Skin of body (tissue), 2 donors: ENCODE data around the gene IAPP. TPM values are rescaled to one million over a fixed set of nuclear protein-coding genes. Genes with fewer than 3 reads are reported as not detected.
"Not testable (repeated sequence)": the region's sequence is repeated elsewhere in the genome, so short reads cannot be mapped to it uniquely, and the experiment has no call there.

ENCODE experiments used
- DNase-seq: peaks from one replicate; lab custom pipeline; 2025; lab: John Stamatoyannopoulos, UW
- total RNA-seq: library from RNA; depleted of rRNA; stranded (reverse); fragments of >200 nt; gene quantifications from one replicate; pipeline ENCODE4 v1.2.3, GENCODE V29; 2014

IAPP gene
- total RNA-seq, 1 donor from 2014 or later: not detected

- no peak for DNase-seq
Measured at GRCh38 chr12:21379218-21379617, 6.5 kb downstream of the IAPP start.

- DNase-seq: not testable (repeated sequence)
Measured at GRCh38 chr12:21381320-21381719, 8.6 kb downstream of the IAPP start.

- no peak for DNase-seq
Measured at GRCh38 chr12:21384261-21384660, 11.6 kb downstream of the IAPP start.

- no peak for DNase-seq
Measured at GRCh38 chr12:21387174-21387573, 14.5 kb downstream of the IAPP start.

- no peak for DNase-seq
Measured at GRCh38 chr12:21392384-21392783, 19.7 kb downstream of the IAPP start.

GRCh38 chr12:21394828-21395626 lies 22.3 kb downstream of the IAPP start:
- DNase-seq: not testable (repeated sequence)

GRCh38 chr12:21413369-21414277 lies 40.9 kb downstream of the IAPP start:
- no peak for DNase-seq

GRCh38 chr12:21416511-21417121 lies 43.9 kb downstream of the IAPP start:
- DNase-seq: no peak

- DNase-seq: not testable (repeated sequence)
Measured at GRCh38 chr12:21418398-21418797, 45.7 kb downstream of the IAPP start.

- DNase-seq: not testable (repeated sequence)
Measured at GRCh38 chr12:21419009-21419699, 46.5 kb downstream of the IAPP start.

GRCh38 chr12:21428241-21428640 lies 55.5 kb downstream of the IAPP start:
- DNase-seq: no peak

Other genes starting within 250 kb of the IAPP start
- gene SLCO1B1, start 241.7 kb upstream of the IAPP start, total RNA-seq: not detected
- gene SLCO1A2, start 38.0 kb upstream of the IAPP start, total RNA-seq: not detected
- 12.3 TPM for gene PYROXD1, start 64.8 kb downstream of the IAPP start, total RNA-seq
- gene RECQL, start 128.7 kb downstream of the IAPP start, total RNA-seq: 36.4 TPM
- gene GOLT1B, start 128.9 kb downstream of the IAPP start, total RNA-seq: 36.2 TPM
- 1.5 TPM for gene SPX, start 153.4 kb downstream of the IAPP start, total RNA-seq
- not detected for gene GYS2, start 231.9 kb downstream of the IAPP start, total RNA-seq